Endometrial microvascular endothelial cells (primary cell): ENCODE results near the gene CREB5. TPM values are rescaled to one million over a fixed set of nuclear protein-coding genes. Genes with fewer than 3 reads are reported as not detected.
"Not testable (repeated sequence)": the region's sequence is repeated elsewhere in the genome, so short reads cannot be mapped to it uniquely, and the experiment has no call there.

Experiments
- in situ Hi-C: cut with HindIII; loops from 2 replicates; pipeline ENCODE4 v1.10.0; 2017; ENCODE audit warnings: low sequenced_read_pairs, low pct_unique_long_range_greater_than_20kb; ENCODE audit errors: inconsistent ontology term
- total RNA-seq: library from RNA; depleted of rRNA; stranded (reverse); fragments of >200 nt; gene quantifications from one replicate; pipeline ENCODE4 v1.2.3, GENCODE V29; 2015; ENCODE audit errors: inconsistent ontology term

Gene CREB5
- total RNA-seq, 1 donor from 2014 or later: 12.6 TPM

GRCh38 chr7:28401567-28401966 is 10.8 kb upstream of the CREB5 start:
- in situ Hi-C loops: not testable (repeated sequence)

GRCh38 chr7:28405662-28406061 is 6.7 kb upstream of the CREB5 start:
- in situ Hi-C loops: no loop called here

GRCh38 chr7:28406192-28406591 is 6.1 kb upstream of the CREB5 start:
- in situ Hi-C loops: no loop called here

- in situ Hi-C loops: no loop called here
Observed at GRCh38 chr7:28407651-28408050, 4.7 kb upstream of the CREB5 start.

- in situ Hi-C loops: no loop called here
Observed at GRCh38 chr7:28408105-28408959, 4.0 kb upstream of the CREB5 start.

- in situ Hi-C loops: no loop called here
Observed at GRCh38 chr7:28408960-28409715, 3.2 kb upstream of the CREB5 start.

GRCh38 chr7:28409716-28410627 is 2.3 kb upstream of the CREB5 start:
- in situ Hi-C loops: no loop called here

GRCh38 chr7:28410628-28411531 is 1.4 kb upstream of the CREB5 start:
- in situ Hi-C loops: no loop called here

GRCh38 chr7:28413011-28413410 is 693 bp downstream of the CREB5 start:
- in situ Hi-C loops: no loop called here

- in situ Hi-C loops: no loop called here
Observed at GRCh38 chr7:28414453-28414852, 2.1 kb downstream of the CREB5 start.

- in situ Hi-C loops: no loop called here
Observed at GRCh38 chr7:28417321-28417940, 5.1 kb downstream of the CREB5 start.

- in situ Hi-C loops: no loop called here
Observed at GRCh38 chr7:28418311-28418710, 6.0 kb downstream of the CREB5 start.

GRCh38 chr7:28418966-28419365 is 6.6 kb downstream of the CREB5 start:
- in situ Hi-C loops: no loop called here

- in situ Hi-C loops: no loop called here
Observed at GRCh38 chr7:28419716-28420115, 7.4 kb downstream of the CREB5 start.

GRCh38 chr7:28423112-28423511 is 10.8 kb downstream of the CREB5 start:
- in situ Hi-C loops: no loop called here

GRCh38 chr7:28423918-28424514 is 11.7 kb downstream of the CREB5 start:
- in situ Hi-C loops: no loop called here

- in situ Hi-C loops: no loop called here
Observed at GRCh38 chr7:28425496-28425895, 13.2 kb downstream of the CREB5 start.
